HG03439 (cell line): ENCODE results near the gene KLF16.
"Not testable (repeated sequence)": the region's sequence is repeated elsewhere in the genome, so short reads cannot be mapped to it uniquely, and the experiment has no call there.

Experiments
- ATAC-seq: cut with Tn5 transposase; IDR thresholded peaks from one replicate; pipeline ENCODE4 v1.9.1; 2021; ENCODE audit warnings: mild to moderate bottlenecking, moderate library complexity; ENCODE audit not compliant: unreplicated experiment

Gene KLF16

GRCh38 chr19:1884719-1885334 is 21.4 kb upstream of the KLF16 start:
- no peak for ATAC-seq

- ATAC-seq = no peak
Observed at GRCh38 chr19:1884291-1884718, 20.9 kb upstream of the KLF16 start.

DNA sequence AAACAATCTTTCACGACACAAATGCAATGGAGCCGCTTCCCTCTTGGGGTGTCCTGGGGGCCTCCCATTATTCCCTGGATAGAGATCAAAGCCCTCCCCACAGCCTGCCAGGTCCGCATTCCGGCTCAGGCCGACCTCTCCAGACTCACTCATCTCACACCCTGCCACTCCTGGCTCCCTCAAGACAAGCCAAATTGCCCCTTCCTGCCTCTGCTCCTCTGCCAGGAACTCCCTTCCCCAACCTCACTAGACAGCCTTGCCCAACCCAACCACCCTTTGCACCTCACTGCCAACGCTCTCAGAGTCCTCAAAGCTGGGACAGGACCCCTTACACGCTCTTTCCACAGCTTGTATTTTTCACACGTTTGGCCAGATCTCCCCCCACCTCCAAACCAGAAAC is 20.4 kb upstream of the KLF16 start:
- no peak for ATAC-seq

DNA sequence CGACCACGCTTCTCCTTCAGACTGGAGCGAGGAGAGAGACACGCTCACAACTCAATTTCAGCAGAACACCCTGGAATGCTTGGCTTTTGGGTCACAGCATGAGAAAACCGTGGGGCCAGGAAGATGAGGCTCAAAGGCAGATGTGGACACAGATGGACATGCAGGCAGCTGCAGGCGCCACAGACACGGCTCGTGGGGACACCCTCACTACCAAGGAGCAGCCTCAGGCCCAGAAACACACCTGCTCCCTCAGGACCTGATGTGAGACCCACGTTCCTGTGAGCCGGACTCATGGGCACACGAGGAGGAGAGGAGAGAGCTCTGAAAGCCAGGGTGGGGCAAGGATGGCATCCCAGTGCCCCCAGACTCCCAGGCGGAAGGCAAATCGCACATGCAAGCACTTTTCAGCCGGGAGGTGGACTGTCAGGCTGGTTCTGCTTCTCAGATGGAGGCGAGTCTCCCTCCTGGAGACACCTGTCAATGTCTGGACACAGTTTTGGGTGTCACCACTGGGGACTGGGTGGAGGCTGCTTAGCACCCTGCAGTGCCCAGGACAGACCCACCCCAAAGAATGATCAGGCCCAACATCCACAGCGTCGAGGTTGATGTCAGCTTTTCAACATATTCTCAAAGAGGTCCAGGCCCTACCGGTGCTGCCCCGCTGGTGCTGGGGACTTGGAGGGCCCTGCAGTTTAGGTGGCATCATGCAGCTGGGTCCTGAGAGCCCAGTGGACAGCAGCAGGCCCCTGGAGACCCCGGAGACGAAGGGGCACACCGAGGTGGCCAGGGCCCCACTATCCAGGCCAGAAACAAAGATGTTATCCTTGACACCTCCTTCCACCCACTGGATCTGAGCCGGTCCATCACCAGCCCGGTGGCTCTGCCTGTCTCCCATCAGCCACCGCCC is 19.7 kb upstream of the KLF16 start:
- ATAC-seq = no peak

GRCh38 chr19:1882089-1882785 is 18.9 kb upstream of the KLF16 start:
- no peak for ATAC-seq

DNA sequence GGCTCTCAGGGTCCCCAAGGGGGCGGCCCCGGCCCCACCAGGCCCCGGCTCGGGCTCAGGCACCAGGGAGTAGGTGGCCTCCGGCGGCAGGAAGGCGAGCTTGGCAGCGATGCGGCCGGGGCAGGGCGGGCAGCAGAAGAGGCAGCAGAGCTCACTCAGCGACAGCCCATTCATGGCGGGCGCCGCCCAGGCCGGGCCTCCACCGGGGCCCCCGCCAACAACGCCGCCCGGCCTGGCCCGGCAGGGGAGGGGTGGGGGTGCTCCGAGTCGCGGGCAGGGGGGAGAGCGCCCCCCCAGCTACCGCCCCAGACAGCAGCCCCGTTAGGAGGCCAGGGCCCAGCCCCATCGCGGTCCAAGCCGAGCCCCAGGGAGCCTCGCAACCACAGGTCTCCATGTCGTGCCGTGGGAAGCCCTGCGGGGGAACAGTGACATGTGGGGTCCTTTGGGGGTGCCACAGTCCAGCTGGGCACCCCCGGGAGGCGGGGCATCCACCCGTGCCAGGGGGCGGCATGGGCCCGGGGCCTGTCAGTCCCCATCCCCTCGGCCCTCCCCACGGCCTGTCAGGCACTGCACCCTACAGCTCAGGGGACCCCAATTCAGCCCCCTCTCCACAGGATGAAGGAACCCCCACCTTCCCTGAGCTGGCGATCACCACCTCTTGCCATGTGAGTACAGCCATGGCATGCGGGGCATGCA is 18.2 kb upstream of the KLF16 start:
- ATAC-seq = not testable (repeated sequence)

- no peak for ATAC-seq
Observed at GRCh38 chr19:1880611-1881392, 17.4 kb upstream of the KLF16 start.

DNA sequence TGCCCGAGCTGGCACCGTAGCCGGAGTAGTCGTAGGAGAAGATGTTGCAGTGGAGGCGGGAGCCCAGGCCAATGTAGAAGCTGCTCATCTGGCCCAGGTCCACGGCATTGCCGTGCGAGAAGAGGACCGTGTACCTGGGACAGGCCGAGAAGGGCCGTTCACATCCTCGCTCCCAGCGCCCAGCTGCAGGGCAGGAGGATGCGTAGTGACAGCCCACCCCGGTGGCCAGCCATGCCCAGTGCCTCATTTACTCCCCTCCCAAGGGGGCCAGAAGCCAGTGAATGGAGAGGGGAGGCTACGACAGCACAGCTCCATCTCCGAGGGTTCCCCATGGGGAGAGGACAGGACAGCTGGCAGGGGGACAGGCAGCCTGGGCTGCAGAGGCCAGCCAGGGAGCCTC is 16.6 kb upstream of the KLF16 start:
- not testable (repeated sequence) for ATAC-seq

- not testable (repeated sequence) for ATAC-seq
Observed at GRCh38 chr19:1878583-1878982, 15.2 kb upstream of the KLF16 start.

- not testable (repeated sequence) for ATAC-seq
Observed at GRCh38 chr19:1877280-1877660, 13.9 kb upstream of the KLF16 start.

DNA sequence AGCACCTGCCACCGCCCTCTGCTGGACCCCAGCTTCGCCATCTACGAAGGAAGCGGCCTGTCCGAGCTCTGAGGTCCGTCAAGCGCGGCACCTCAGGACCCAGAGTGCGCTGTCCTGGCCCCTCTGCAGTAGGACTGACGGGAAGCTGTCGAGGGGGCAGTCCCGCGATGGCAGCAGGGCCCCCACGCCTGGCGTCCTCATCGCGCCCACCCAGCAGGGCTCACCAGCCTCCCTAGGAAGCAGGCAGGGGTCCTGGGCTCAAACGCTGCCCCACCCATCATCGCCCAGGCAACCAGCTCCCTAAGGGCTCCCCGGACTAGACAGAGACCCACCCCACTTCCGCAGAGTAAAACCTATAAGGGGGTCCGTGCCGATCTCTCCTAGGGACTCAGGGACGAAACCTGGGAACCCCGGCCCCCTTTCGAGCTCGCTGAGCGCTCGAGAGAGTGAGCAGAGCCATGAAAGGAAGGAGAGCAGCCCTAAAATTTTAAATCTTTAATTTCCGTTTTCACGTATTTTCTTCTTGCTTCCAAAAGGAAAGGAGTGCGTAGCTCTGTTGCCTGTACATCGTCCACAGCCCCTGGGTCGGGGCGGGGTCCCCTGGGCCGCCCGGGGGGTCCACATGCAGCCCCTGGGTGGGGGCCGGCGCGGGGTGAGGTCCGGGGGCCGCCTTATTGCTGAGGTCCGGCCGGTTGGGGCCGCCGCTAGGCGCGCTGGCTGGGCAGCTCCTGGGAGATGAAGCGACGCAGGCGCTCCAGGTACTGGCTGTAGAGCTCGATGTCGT is 13.3 kb upstream of the KLF16 start:
- ATAC-seq = peak; percentile 10

GRCh38 chr19:1875646-1876495 is 12.5 kb upstream of the KLF16 start:
- peak; percentile 83 for ATAC-seq

- ATAC-seq = not testable (repeated sequence)
Observed at GRCh38 chr19:1875265-1875645, 11.9 kb upstream of the KLF16 start.

- ATAC-seq = no peak
Observed at GRCh38 chr19:1874554-1875185, 11.3 kb upstream of the KLF16 start.

GRCh38 chr19:1873524-1874473 is 10.4 kb upstream of the KLF16 start:
- ATAC-seq = no peak

GRCh38 chr19:1872807-1873523 is 9.6 kb upstream of the KLF16 start:
- no peak for ATAC-seq
